ENCODE results near the gene TAGLN3. TPM values are rescaled to one million over a fixed set of nuclear protein-coding genes. Genes with fewer than 3 reads are reported as not detected.

TAGLN3 gene
- total RNA-seq, 1 experiment from 2014 or later = not detected

DNA sequence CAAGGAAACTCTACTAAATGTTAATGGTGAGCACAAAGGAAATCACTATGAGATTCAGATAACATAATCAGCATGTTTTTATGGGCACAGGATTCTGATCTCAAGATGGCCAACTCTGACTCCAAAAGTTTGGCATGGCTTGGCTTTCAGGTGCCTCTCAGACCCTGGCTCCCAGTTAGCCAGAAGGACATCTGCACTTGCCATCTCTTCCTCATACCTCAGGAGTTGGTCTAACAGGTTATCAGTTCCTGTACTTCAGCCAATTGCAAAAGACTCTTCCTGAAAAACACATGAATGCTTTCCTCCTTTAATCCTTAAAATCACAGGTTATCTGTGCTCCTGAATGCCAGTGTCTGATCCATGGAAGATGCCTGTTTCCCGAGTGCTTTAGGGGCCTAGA, 60.8 kb downstream of the TAGLN3 start:
- Mint-ChIP-seq H3K27ac (ENCODE audit: unreplicated experiment) (peak overlapping the region; percentile 39), H3K4me1 (ENCODE audit: low read depth, unreplicated experiment) (peaks cover 18% of the 10 kb centered on the region), H3K9me3 (ENCODE audit: unreplicated experiment) (no peaks in the 10 kb centered on the region), H3K4me3 (ENCODE audit: unreplicated experiment) (no peak overlapping the region), H3K27me3 (ENCODE audit: insufficient read depth, unreplicated experiment) (no peaks in the 10 kb centered on the region), H3K36me3 (ENCODE audit: insufficient read depth, unreplicated experiment) (no peaks in the 10 kb centered on the region)
- no peak for DNase-seq
- peaks cover 23% of the 10 kb centered on the region for H3K4me1 ChIP-seq
- intact Hi-C loops (cut with micrococcal nuclease; ENCODE audit: unreplicated experiment) = no loop called here
- H3K4me3 ChIP-seq (ENCODE audit: low read depth, low read length) = no peak overlapping the region
- ChIA-PET POLR2A (no interaction called here), CTCF (no interaction called here)
- no peak for TF ChIP-seq CTCF (IDR thresholded peaks at IDR 0.05; ENCODE audit: insufficient read depth in 1 of 2, low read depth in 1 of 2, low read length in 1 of 2, severe bottlenecking in 1 of 2, unreplicated experiment in 1 of 2)
- BruUV-seq (replicated peaks) = no TSS peak
- H3K9me3 ChIP-seq = no peaks in the 10 kb centered on the region
- H3K36me3 ChIP-seq (ENCODE audit: control insufficient read depth, insufficient read depth, low read length) = no peaks in the 10 kb centered on the region
- no peaks in the 10 kb centered on the region for H3K27me3 ChIP-seq (replicated peaks; ENCODE audit: control insufficient read depth, insufficient read depth, low read length)

GRCh38 chr3:112061152-112061551, 62.4 kb downstream of the TAGLN3 start:
- peak overlapping the region; percentile 63 for H3K27ac Mint-ChIP-seq (ENCODE audit: unreplicated experiment)
- Histone ChIP-seq H3K9me3 (no peaks in the 10 kb centered on the region), H3K27me3 (replicated peaks; ENCODE audit: control insufficient read depth, insufficient read depth, low read length) (no peaks in the 10 kb centered on the region), H3K36me3 (ENCODE audit: control insufficient read depth, insufficient read depth, low read length) (no peaks in the 10 kb centered on the region), H3K4me1 (peaks cover 23% of the 10 kb centered on the region), H3K4me3 (ENCODE audit: low read depth, low read length) (no peak overlapping the region)
- H3K36me3 Mint-ChIP-seq (ENCODE audit: insufficient read depth, unreplicated experiment) = no peaks in the 10 kb centered on the region
- intact Hi-C loops (cut with micrococcal nuclease; ENCODE audit: unreplicated experiment) = no loop called here
- no peak overlapping the region for H3K4me3 Mint-ChIP-seq (ENCODE audit: unreplicated experiment)
- ChIA-PET POLR2A (no interaction called here), CTCF (no interaction called here)
- H3K9me3 Mint-ChIP-seq (ENCODE audit: unreplicated experiment) = no peaks in the 10 kb centered on the region
- H3K27me3 Mint-ChIP-seq (ENCODE audit: insufficient read depth, unreplicated experiment) = no peaks in the 10 kb centered on the region
- BruUV-seq (replicated peaks) = no TSS peak
- H3K4me1 Mint-ChIP-seq (ENCODE audit: low read depth, unreplicated experiment) = peaks cover 18% of the 10 kb centered on the region
- no peak for TF ChIP-seq CTCF (IDR thresholded peaks at IDR 0.05; ENCODE audit: insufficient read depth in 1 of 2, low read depth in 1 of 2, low read length in 1 of 2, severe bottlenecking in 1 of 2, unreplicated experiment in 1 of 2)
- DNase-seq = no peak

Other genes starting within 250 kb of the TAGLN3 start
- 59.9 and 60.5 TPM in 2 replicates for gene PHLDB2, start 139.7 kb upstream of the TAGLN3 start, total RNA-seq (2022)
- 37.0 and 41.8 TPM in 2 replicates for gene ABHD10, start 19.9 kb upstream of the TAGLN3 start, total RNA-seq (2022)
- 0.16 and 0.36 TPM in 2 replicates for gene TMPRSS7, start 35.8 kb downstream of the TAGLN3 start, total RNA-seq (2022)
- 52.4 and 64.5 TPM in 2 replicates for gene C3orf52, start 87.5 kb downstream of the TAGLN3 start, total RNA-seq (2022)
- not detected in 2 replicates for gene GCSAM, start 134.3 kb downstream of the TAGLN3 start, total RNA-seq (2022)

Data from Caco-2 (cell line).